ENCODE data around the gene PAGE1. TPM values are rescaled to one million over a fixed set of nuclear protein-coding genes. Genes with fewer than 3 reads are reported as not detected.

PAGE1 gene
- total RNA-seq, 1 donor from 2014 or later, result not detected

- intact Hi-C loops (cut with DNase I), result no loop called here
- DNase-seq (no peak), ATAC-seq (ENCODE audit: poor library complexity) (no peak)
Observed at GRCh38 chrX:49644991-49645637, 50.7 kb downstream of the PAGE1 start.

Other genes starting within 250 kb of the PAGE1 start
- gene GAGE12C, start 163.8 kb downstream of the PAGE1 start, total RNA-seq, result not detected
- gene GAGE12D, start 154.3 kb downstream of the PAGE1 start, total RNA-seq, result not detected
- not detected for gene GAGE12E, start 144.7 kb downstream of the PAGE1 start, total RNA-seq
- gene GAGE12F, start 135.1 kb downstream of the PAGE1 start, total RNA-seq, result not detected
- gene GAGE12G, start 125.6 kb downstream of the PAGE1 start, total RNA-seq, result not detected
- gene GAGE12H, start 116.0 kb downstream of the PAGE1 start, total RNA-seq, result not detected
- not detected for gene GAGE2A, start 106.5 kb downstream of the PAGE1 start, total RNA-seq
- gene GAGE1, start 97.0 kb downstream of the PAGE1 start, total RNA-seq, result not detected
- gene PAGE4, start 133.3 kb upstream of the PAGE1 start, total RNA-seq, result not detected
- 1.9 TPM for gene USP27X, start 183.5 kb upstream of the PAGE1 start, total RNA-seq
- gene CLCN5, start 226.6 kb upstream of the PAGE1 start, total RNA-seq, result 1.2 TPM

All from Right ventricle myocardium superior (tissue), 1 donor.